Hepatocyte (in vitro differentiated cells): ENCODE results near the gene KIF11.

Source experiments
- EZH2 ChIP-seq: fragments of 200-600 bp; sonication (generic); IDR thresholded peaks from 2 replicates; pipeline ENCODE4 v1.6.1; 2016; ENCODE audit warnings: antibody characterized with exemption, mild to moderate bottlenecking, borderline replicate concordance
- EZH2phosphoT487 ChIP-seq: fragments of 200-600 bp; sonication (generic); IDR thresholded peaks from one replicate; pipeline ENCODE4 v1.6.1; 2018; ENCODE audit warnings: antibody characterized with exemption, mild to moderate bottlenecking, low read depth, moderate library complexity; ENCODE audit not compliant: unreplicated experiment, severe bottlenecking
- TF ChIP-seq, protein P1 (sequence below): fragments of 200-600 bp; sonication (generic); IDR thresholded peaks from 2 replicates; pipeline ENCODE4 v1.5.1; 2016; ENCODE audit warnings: antibody characterized with exemption, mild to moderate bottlenecking; ENCODE audit not compliant: poor library complexity

DNA sequence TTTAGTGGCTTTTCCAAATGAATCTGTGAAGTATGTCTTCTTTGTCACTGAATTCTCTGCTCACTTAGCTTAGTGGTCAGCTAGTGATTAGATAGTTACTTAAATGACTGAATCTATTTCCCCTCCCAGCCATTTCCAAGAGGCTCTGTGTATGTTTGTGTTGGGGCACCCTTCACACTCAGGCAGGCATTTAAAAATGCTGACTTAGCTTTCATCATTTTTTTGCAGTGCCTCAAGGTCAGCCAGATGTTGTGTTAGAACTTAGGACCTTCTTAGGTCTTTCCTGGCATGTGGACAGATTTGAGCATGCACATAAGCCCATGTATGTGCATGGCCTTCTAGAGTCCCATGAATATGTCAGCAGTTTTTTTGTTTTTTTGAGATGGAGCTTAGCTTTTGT, 71.4 kb downstream of the KIF11 start:
- TF ChIP-seq EZH2phosphoT487 (no peak), EZH2 (no peak)
- TF ChIP-seq, protein P1, sequence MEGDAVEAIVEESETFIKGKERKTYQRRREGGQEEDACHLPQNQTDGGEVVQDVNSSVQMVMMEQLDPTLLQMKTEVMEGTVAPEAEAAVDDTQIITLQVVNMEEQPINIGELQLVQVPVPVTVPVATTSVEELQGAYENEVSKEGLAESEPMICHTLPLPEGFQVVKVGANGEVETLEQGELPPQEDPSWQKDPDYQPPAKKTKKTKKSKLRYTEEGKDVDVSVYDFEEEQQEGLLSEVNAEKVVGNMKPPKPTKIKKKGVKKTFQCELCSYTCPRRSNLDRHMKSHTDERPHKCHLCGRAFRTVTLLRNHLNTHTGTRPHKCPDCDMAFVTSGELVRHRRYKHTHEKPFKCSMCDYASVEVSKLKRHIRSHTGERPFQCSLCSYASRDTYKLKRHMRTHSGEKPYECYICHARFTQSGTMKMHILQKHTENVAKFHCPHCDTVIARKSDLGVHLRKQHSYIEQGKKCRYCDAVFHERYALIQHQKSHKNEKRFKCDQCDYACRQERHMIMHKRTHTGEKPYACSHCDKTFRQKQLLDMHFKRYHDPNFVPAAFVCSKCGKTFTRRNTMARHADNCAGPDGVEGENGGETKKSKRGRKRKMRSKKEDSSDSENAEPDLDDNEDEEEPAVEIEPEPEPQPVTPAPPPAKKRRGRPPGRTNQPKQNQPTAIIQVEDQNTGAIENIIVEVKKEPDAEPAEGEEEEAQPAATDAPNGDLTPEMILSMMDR = no peak
